HG03039 (cell line): ENCODE results near the gene WBP1L.
"Not testable (repeated sequence)": the region's sequence is repeated elsewhere in the genome, so short reads cannot be mapped to it uniquely, and the experiment has no call there.

Experiments
- ATAC-seq: cut with Tn5 transposase; IDR thresholded peaks from one replicate; pipeline ENCODE4 v1.9.1; 2021; ENCODE audit warnings: mild to moderate bottlenecking, moderate library complexity; ENCODE audit not compliant: unreplicated experiment

WBP1L gene

GRCh38 chr10:102721954-102722353 is 21.8 kb upstream of the WBP1L start:
- ATAC-seq: no peak

GRCh38 chr10:102723989-102724388 is 19.8 kb upstream of the WBP1L start:
- no peak for ATAC-seq

- ATAC-seq: no peak
Observed at GRCh38 chr10:102726274-102726673, 17.5 kb upstream of the WBP1L start.

GRCh38 chr10:102727037-102727818 is 16.5 kb upstream of the WBP1L start:
- ATAC-seq: no peak

- no peak for ATAC-seq
Observed at GRCh38 chr10:102729029-102730026, 14.4 kb upstream of the WBP1L start.

- no peak for ATAC-seq
Observed at GRCh38 chr10:102731222-102731800, 12.4 kb upstream of the WBP1L start.

- ATAC-seq: no peak
Observed at GRCh38 chr10:102732661-102733060, 11.1 kb upstream of the WBP1L start.

- no peak for ATAC-seq
Observed at GRCh38 chr10:102735065-102735562, 8.6 kb upstream of the WBP1L start.

- ATAC-seq: no peak
Observed at GRCh38 chr10:102738692-102739121, 5.0 kb upstream of the WBP1L start.

GRCh38 chr10:102740229-102740628 is 3.5 kb upstream of the WBP1L start:
- ATAC-seq: no peak

GRCh38 chr10:102741726-102742237 is 2.0 kb upstream of the WBP1L start:
- ATAC-seq: no peak

- not testable (repeated sequence) for ATAC-seq
Observed at GRCh38 chr10:102742313-102742712, 1.4 kb upstream of the WBP1L start.

GRCh38 chr10:102743078-102743587 is 615 bp upstream of the WBP1L start:
- no peak for ATAC-seq

GRCh38 chr10:102744374-102745051 is 765 bp downstream of the WBP1L start:
- ATAC-seq: no peak

- ATAC-seq: no peak
Observed at GRCh38 chr10:102745157-102745556, 1.4 kb downstream of the WBP1L start.

GRCh38 chr10:102752266-102752930 is 8.7 kb downstream of the WBP1L start:
- ATAC-seq: no peak

GRCh38 chr10:102752934-102753664 is 9.4 kb downstream of the WBP1L start:
- no peak for ATAC-seq

GRCh38 chr10:102753718-102754117 is 10.0 kb downstream of the WBP1L start:
- ATAC-seq: no peak

- no peak for ATAC-seq
Observed at GRCh38 chr10:102757323-102757722, 13.6 kb downstream of the WBP1L start.
